Cardiac fibroblast (primary cell): ENCODE results near the gene RNF115.

Experiments used
- DNase-seq, 2 donors: peaks; one replicate each; pipeline versions ENCODE4 v3.0.0 to v3.0.0-alpha.2; 2010; ENCODE audit warnings: low read depth in 2 of 2
- H3K4me3 ChIP-seq, 2 donors: replicated peaks in 1 of 2; 1 replicate in 1 of 2; 2 replicates in 1 of 2; pipeline ENCODE4 v1.5.1; 2011; ENCODE audit warnings: low read depth in 2 of 2, low read length in 2 of 2, mild to moderate bottlenecking in 2 of 2, moderate library complexity in 1 of 2
- TF ChIP-seq, protein P1 (sequence below): IDR thresholded peaks from one replicate; pipeline ENCODE4 v1.5.1; 2011; ENCODE audit warnings: low read depth, mild to moderate bottlenecking, low read length, inconsistent platforms

RNF115 gene

DNA sequence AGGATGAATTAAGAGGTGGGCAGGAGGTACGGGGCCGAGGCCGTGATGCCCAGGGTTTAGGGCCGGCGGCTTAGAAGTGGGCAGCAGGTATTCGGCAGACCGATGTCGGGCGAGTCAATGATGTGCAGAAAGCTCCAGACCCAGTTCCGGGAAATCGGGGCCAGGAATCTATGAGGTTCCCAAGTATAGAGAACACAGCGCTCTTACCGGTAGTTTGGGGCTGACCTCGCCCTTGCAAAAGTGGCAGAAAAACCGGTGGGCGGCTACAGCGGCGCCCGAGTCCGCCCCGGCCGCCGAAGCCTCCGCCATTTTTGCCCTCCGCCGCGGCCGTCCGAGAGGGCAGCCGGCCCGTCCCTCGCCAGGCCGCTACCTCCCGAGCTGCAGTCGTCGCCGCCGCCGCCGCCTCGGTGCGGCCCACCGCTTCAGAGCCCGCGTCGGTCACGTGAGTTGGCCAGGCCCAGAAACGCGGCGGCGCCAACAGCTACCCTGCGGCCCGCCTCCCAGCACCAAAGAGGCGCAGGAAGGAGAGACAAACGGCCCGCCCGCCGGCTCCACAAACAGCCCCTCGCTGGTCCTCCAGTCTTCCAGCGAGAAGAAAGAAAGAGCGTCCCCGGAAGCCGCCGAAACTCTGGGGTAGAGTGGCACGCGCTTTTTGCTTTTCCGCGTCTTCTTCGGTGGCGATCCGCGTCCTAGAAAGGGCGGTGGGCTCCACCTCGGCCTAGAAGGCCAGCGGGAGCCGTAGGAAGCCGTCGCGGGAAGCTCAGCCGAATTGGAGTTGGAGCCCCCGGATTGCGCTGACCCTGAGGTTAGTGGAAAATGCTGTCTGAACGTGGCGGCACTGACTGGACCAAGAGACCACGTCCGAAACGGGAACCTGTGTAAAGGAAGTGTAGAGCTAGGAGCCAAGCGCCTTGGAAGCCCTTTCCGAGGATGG, at the start of gene RNF115, which contains the start of gene POLR3C:
RNF115 (minus strand) TSS at position 531 of the 934 bp plus-strand sequence; CDS start at position 309, 222 bp downstream.
POLR3C (plus strand) TSS at position 636 of the 934 bp plus-strand sequence. CDS start 1,577 bp downstream, outside the sequence.
- TF ChIP-seq, protein P1, sequence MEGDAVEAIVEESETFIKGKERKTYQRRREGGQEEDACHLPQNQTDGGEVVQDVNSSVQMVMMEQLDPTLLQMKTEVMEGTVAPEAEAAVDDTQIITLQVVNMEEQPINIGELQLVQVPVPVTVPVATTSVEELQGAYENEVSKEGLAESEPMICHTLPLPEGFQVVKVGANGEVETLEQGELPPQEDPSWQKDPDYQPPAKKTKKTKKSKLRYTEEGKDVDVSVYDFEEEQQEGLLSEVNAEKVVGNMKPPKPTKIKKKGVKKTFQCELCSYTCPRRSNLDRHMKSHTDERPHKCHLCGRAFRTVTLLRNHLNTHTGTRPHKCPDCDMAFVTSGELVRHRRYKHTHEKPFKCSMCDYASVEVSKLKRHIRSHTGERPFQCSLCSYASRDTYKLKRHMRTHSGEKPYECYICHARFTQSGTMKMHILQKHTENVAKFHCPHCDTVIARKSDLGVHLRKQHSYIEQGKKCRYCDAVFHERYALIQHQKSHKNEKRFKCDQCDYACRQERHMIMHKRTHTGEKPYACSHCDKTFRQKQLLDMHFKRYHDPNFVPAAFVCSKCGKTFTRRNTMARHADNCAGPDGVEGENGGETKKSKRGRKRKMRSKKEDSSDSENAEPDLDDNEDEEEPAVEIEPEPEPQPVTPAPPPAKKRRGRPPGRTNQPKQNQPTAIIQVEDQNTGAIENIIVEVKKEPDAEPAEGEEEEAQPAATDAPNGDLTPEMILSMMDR, result no peak
- DNase-seq, result peak; percentile 91 to 95
- H3K4me3 ChIP-seq, result peak within 1 kb of the TSS; percentile 77 to 95

DNA sequence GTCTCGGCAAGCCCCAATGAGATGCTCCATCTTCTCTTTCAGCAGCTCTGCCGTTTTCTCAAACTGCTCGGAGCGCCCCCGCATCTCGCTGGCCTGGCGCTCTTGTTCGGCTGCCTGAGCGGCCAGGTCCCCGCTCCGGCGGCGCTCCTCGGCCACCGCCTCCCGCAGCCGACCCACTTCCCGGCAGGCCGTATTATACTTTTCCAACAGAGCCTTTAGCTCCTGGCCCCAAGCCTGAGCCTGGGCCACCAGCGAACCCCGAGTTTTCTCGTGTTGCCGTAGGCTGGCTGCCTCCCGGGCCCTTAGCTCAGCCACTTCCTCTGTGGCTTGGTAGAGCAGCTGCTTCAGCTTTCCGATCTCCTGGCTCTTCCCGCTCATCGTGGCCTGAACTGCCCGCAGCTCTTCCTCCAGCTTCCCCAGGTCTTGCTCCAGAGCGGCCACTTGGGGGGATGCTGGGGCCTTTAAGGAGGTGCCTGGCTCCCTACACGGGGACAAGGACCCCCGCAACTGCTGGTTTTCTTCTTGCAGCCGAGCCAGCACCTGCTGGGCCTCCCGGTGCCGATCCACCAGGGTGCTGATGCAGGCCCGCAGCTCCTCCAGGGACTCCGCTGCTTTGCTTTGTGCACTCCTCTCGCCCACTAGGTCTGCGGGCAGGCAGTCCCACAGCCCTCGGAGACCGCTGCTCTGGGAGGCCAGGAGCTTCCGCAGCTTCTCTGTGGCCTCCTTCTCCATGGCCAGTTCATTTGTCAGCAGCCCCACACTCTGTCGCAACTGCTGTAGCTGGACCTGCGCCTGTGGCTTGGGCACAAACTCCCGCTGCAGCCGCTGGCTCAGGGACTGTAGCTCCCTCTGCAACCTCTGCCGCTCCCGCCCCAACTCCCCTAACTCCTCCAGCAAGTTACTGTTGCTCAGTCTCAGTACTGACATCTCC, 48.4 kb upstream of the RNF115 start:
- TF ChIP-seq, protein P1, result no peak
- peak overlapping the region; percentile 23 to 26 for H3K4me3 ChIP-seq
- DNase-seq, result peak; percentile 46 to 56

DNA sequence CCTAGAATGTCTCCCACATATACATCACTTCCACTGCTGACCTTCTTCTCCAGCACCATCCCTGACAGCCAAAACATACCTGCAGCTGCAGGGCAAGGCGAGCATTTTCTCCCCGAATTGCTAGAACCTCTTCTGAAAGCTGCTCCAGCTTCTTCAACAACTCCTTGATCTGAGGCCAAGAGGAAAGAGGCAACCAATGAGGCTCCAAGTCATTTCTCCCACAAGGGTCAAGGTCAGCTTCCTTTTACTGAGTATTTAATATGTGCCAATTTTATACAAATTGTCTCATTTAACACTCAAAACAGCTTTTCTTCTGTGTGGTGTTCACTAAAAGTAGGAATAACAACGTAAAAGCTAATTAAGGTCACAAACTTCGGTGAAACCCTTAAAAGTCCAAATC, 44.3 kb upstream of the RNF115 start:
- no peak for DNase-seq
- TF ChIP-seq, protein P1, result no peak
- no peak overlapping the region for H3K4me3 ChIP-seq

DNA sequence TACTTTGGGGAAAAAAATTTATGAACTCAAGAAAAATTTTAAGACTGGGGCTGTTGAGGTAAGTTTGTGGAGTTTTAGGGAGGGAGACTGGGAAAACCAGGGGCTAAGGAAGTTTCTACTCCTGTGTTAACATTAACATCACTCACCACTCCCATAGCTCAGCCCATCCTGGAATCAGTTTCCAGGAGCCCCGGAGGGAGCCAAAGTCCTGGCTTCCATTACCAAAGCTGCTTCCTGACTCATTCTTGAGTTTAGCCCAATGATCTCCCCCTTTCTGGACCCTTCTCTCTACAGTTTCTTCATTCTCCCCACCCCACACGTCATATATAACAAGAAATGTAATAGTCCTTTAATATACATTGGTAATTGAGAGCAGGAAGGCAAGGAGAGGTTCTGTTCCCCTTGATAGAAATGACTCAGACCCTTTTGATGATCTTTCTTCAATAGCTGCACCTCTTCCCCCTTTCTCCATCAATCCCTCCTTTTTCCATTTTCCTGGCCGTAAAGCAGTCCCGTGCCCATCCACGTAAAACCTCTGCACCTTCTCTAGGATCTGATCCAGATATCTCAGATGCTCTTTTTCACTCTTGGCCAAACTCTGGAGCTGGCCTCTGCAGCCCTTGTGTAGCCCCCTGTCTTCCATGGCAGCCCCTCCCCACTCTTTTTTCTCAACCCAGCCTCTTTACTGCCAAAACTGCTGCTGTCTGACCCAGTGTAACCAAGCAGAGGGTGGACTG, 39.6 kb upstream of the RNF115 start:
- H3K4me3 ChIP-seq, result no peak overlapping the region
- TF ChIP-seq, protein P1, result no peak
- peak in 1 of 2 donors; percentile 27 for DNase-seq

DNA sequence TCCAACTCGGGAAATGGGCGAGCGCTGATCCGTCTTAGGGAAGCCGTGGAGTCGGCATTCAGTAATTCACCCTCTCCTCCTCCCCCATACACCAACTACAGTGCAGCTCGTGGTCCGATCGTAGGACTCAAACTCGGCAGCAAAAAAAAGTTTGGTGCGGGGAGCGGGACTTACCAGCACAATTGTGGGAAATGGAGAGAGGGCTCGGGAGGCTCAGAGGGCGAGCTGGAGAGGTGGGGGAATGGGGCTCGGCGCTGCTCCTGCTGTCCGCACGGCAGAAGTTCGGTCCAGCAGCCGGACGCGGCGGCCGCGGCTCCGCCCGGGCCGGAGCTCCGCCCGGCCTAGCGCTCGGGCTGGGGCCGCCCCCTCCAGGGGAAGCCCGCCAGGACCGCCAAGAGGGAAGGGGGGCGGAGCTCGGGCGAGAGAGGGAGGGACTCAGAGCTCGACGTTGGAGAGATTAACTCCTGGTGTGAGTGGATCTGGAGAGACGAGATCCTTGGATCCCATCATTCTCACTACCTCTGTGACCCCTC, 35.7 kb upstream of the RNF115 start:
- TF ChIP-seq, protein P1, result peak; percentile 12

More for the DNA sequence above, 35.7 kb upstream of the RNF115 start:
- H3K4me3 ChIP-seq, result peak overlapping the region; percentile 74 to 77
- peak; percentile 86 to 93 for DNase-seq
